ENCODE data around the gene CCDC6.

The CCDC6 gene

GRCh38 chr10:59859570-59859969, 46.8 kb downstream of the CCDC6 start:
- ChIA-PET CTCF (no interaction called here), POLR2A (no interaction called here)
- TF ChIP-seq SP1 (IDR thresholded peaks at IDR 0.05) = no peak
- no peak for TF ChIP-seq NFRKB (IDR thresholded peaks at IDR 0.05)
- no peak for DNase-seq (ENCODE audit: extremely low spot score)

GRCh38 chr10:59857921-59858320, 48.4 kb downstream of the CCDC6 start:
- ChIA-PET CTCF (no interaction called here), POLR2A (interaction anchor here (1.0 kb wide), 1 partner anchor 50 kb away, joined by 3 read pairs; no protein-coding TSS in a partner anchor)
- TF ChIP-seq NFRKB (IDR thresholded peaks at IDR 0.05) (no peak), FOXK2 (IDR thresholded peaks at IDR 0.05) (no peak), HDGF (IDR thresholded peaks at IDR 0.05; ENCODE audit: borderline replicate concordance) (no peak), FOXM1 (IDR thresholded peaks at IDR 0.05; ENCODE audit: borderline replicate concordance) (no peak), TARDBP (IDR thresholded peaks at IDR 0.05) (no peak), CTBP1 (IDR thresholded peaks at IDR 0.05; ENCODE audit: borderline replicate concordance) (no peak), SP1 (IDR thresholded peaks at IDR 0.05) (no peak), FOXA1 (IDR thresholded peaks at IDR 0.05) (no peak), LEF1 (IDR thresholded peaks at IDR 0.05; ENCODE audit: borderline replicate concordance) (no peak), L3MBTL2 (conservative IDR thresholded peaks at IDR 0.05) (no peak), BHLHE40 (IDR thresholded peaks at IDR 0.05; ENCODE audit: borderline replicate concordance) (no peak)
- no peak for DNase-seq (ENCODE audit: extremely low spot score)

- POLR2A ChIA-PET = no interaction called here
- no peak for TF ChIP-seq FOXM1 (IDR thresholded peaks at IDR 0.05; ENCODE audit: borderline replicate concordance)
- no peak for TF ChIP-seq ZNF384 (IDR thresholded peaks at IDR 0.05)
- no peak for TF ChIP-seq L3MBTL2 (conservative IDR thresholded peaks at IDR 0.05)
- TF ChIP-seq CTBP1 (IDR thresholded peaks at IDR 0.05; ENCODE audit: borderline replicate concordance) = no peak
- TF ChIP-seq SP1 (IDR thresholded peaks at IDR 0.05) = no peak
- TF ChIP-seq ELF4 (IDR thresholded peaks at IDR 0.05) = no peak
- no peak for TF ChIP-seq FOXK2 (IDR thresholded peaks at IDR 0.05)
- no peak for TF ChIP-seq NFRKB (IDR thresholded peaks at IDR 0.05)
- no peak for TF ChIP-seq BHLHE40 (IDR thresholded peaks at IDR 0.05; ENCODE audit: borderline replicate concordance)
- TF ChIP-seq FOXA1 (IDR thresholded peaks at IDR 0.05) = no peak
- TF ChIP-seq HDGF (IDR thresholded peaks at IDR 0.05; ENCODE audit: borderline replicate concordance) = no peak
- no peak for TF ChIP-seq TARDBP (IDR thresholded peaks at IDR 0.05)
- TF ChIP-seq PKNOX1 (IDR thresholded peaks at IDR 0.05) = no peak
- TF ChIP-seq SUZ12 (IDR thresholded peaks at IDR 0.05) = no peak
- TF ChIP-seq ARNT (IDR thresholded peaks at IDR 0.05) = no peak
- TF ChIP-seq LEF1 (IDR thresholded peaks at IDR 0.05; ENCODE audit: borderline replicate concordance) = no peak
- CTCF ChIA-PET = no interaction called here
- no peak for DNase-seq (ENCODE audit: extremely low spot score)
Measured at GRCh38 chr10:59857049-59857448, 49.3 kb downstream of the CCDC6 start.

GRCh38 chr10:59856104-59856503, 50.3 kb downstream of the CCDC6 start:
- CTCF ChIA-PET = no interaction called here

GRCh38 chr10:59854571-59854970, 51.8 kb downstream of the CCDC6 start:
- CTCF ChIA-PET = no interaction called here
- DNase-seq (ENCODE audit: extremely low spot score) = no peak
- TF ChIP-seq FOXM1 (IDR thresholded peaks at IDR 0.05; ENCODE audit: borderline replicate concordance) = no peak
- no peak for TF ChIP-seq SP1 (IDR thresholded peaks at IDR 0.05)
- TF ChIP-seq ARNT (IDR thresholded peaks at IDR 0.05) = no peak
- TF ChIP-seq ZNF384 (IDR thresholded peaks at IDR 0.05) = no peak
- no peak for TF ChIP-seq L3MBTL2 (conservative IDR thresholded peaks at IDR 0.05)
- TF ChIP-seq FOXK2 (IDR thresholded peaks at IDR 0.05) = no peak
- TF ChIP-seq SUZ12 (IDR thresholded peaks at IDR 0.05) = no peak
- no peak for TF ChIP-seq BHLHE40 (IDR thresholded peaks at IDR 0.05; ENCODE audit: borderline replicate concordance)
- POLR2A ChIA-PET = no interaction called here

More at GRCh38 chr10:59856104-59856503, 50.3 kb downstream of the CCDC6 start:
- POLR2A ChIA-PET = interaction anchor here (0.6 kb wide), 1 partner anchor 327 kb away, joined by 3 read pairs; no protein-coding TSS in a partner anchor
- DNase-seq (ENCODE audit: extremely low spot score) = no peak
- TF ChIP-seq ELF4 (IDR thresholded peaks at IDR 0.05) (no peak), ZNF384 (IDR thresholded peaks at IDR 0.05) (no peak), L3MBTL2 (conservative IDR thresholded peaks at IDR 0.05) (no peak), FOXM1 (IDR thresholded peaks at IDR 0.05; ENCODE audit: borderline replicate concordance) (no peak)

GRCh38 chr10:59852670-59853069, 53.7 kb downstream of the CCDC6 start:
- TF ChIP-seq FOXK2 (IDR thresholded peaks at IDR 0.05) = no peak
- TF ChIP-seq FOXA1 (IDR thresholded peaks at IDR 0.05) = no peak
- TF ChIP-seq HDGF (IDR thresholded peaks at IDR 0.05; ENCODE audit: borderline replicate concordance) = no peak
- TF ChIP-seq ELF4 (IDR thresholded peaks at IDR 0.05) = no peak
- TF ChIP-seq NFRKB (IDR thresholded peaks at IDR 0.05) = no peak
- TF ChIP-seq TARDBP (IDR thresholded peaks at IDR 0.05) = no peak
- TF ChIP-seq BHLHE40 (IDR thresholded peaks at IDR 0.05; ENCODE audit: borderline replicate concordance) = no peak
- TF ChIP-seq L3MBTL2 (conservative IDR thresholded peaks at IDR 0.05) = no peak
- no peak for TF ChIP-seq ARNT (IDR thresholded peaks at IDR 0.05)
- no peak for TF ChIP-seq SP1 (IDR thresholded peaks at IDR 0.05)
- TF ChIP-seq LEF1 (IDR thresholded peaks at IDR 0.05; ENCODE audit: borderline replicate concordance) = no peak
- TF ChIP-seq ZNF384 (IDR thresholded peaks at IDR 0.05) = no peak
- TF ChIP-seq CTBP1 (IDR thresholded peaks at IDR 0.05; ENCODE audit: borderline replicate concordance) = no peak
- no peak for TF ChIP-seq SUZ12 (IDR thresholded peaks at IDR 0.05)
- no peak for TF ChIP-seq PKNOX1 (IDR thresholded peaks at IDR 0.05)
- TF ChIP-seq FOXM1 (IDR thresholded peaks at IDR 0.05; ENCODE audit: borderline replicate concordance) = no peak
- ChIA-PET CTCF (interaction anchor here (0.9 kb wide), 1 partner anchor 22 kb away, joined by 4 read pairs; no protein-coding TSS in a partner anchor), POLR2A (no interaction called here)
- no peak for DNase-seq (ENCODE audit: extremely low spot score)

GRCh38 chr10:59851864-59852263, 54.5 kb downstream of the CCDC6 start:
- ChIA-PET CTCF (no interaction called here), POLR2A (no interaction called here)

More at GRCh38 chr10:59851864-59852263, 54.5 kb downstream of the CCDC6 start:
- no peak for DNase-seq (ENCODE audit: extremely low spot score)
- TF ChIP-seq FOXK2 (IDR thresholded peaks at IDR 0.05) (no peak), SUZ12 (IDR thresholded peaks at IDR 0.05) (no peak), PKNOX1 (IDR thresholded peaks at IDR 0.05) (no peak), L3MBTL2 (conservative IDR thresholded peaks at IDR 0.05) (no peak), TARDBP (IDR thresholded peaks at IDR 0.05) (no peak), FOXM1 (IDR thresholded peaks at IDR 0.05; ENCODE audit: borderline replicate concordance) (no peak), FOXA1 (IDR thresholded peaks at IDR 0.05) (no peak), LEF1 (IDR thresholded peaks at IDR 0.05; ENCODE audit: borderline replicate concordance) (no peak), CTBP1 (IDR thresholded peaks at IDR 0.05; ENCODE audit: borderline replicate concordance) (no peak), ARNT (IDR thresholded peaks at IDR 0.05) (no peak), ZNF384 (IDR thresholded peaks at IDR 0.05) (no peak), BHLHE40 (IDR thresholded peaks at IDR 0.05; ENCODE audit: borderline replicate concordance) (no peak), HDGF (IDR thresholded peaks at IDR 0.05; ENCODE audit: borderline replicate concordance) (no peak), NFRKB (IDR thresholded peaks at IDR 0.05) (no peak), SP1 (IDR thresholded peaks at IDR 0.05) (no peak), ELF4 (IDR thresholded peaks at IDR 0.05) (no peak)

All from HEK293T (cell line).